Nephron (organoid): ENCODE results near the gene JMJD4.
A peak's percentile ranks its signal among the peaks of the same experiment; 100 is the strongest.

Experiments used
- H3K27ac Mint-ChIP-seq, 3 experiments: 2 replicates each; pipeline ENCODE4 v1.8.0; 2020; ENCODE audit warnings: mixed read lengths in 3 of 3, mild to moderate bottlenecking in 2 of 3, moderate library complexity in 1 of 3
- H3K27me3 Mint-ChIP-seq: 2 replicates; pipeline ENCODE4 v1.8.0; 2021; ENCODE audit warnings: low read depth, mild to moderate bottlenecking, moderate library complexity, mixed read lengths
- H3K36me3 Mint-ChIP-seq: 2 replicates; pipeline ENCODE4 v1.8.0; 2020; ENCODE audit warnings: low read depth, mixed read lengths
- H3K4me1 Mint-ChIP-seq: 2 replicates; pipeline ENCODE4 v1.8.0; 2020; ENCODE audit warnings: mixed read lengths
- H3K4me3 Mint-ChIP-seq, 3 experiments: 2 replicates each; pipeline ENCODE4 v1.8.0; 2020; ENCODE audit warnings: mild to moderate bottlenecking in 3 of 3, mixed read lengths in 3 of 3, moderate library complexity in 2 of 3
- H3K9me3 Mint-ChIP-seq: 2 replicates; pipeline ENCODE4 v1.8.0; 2020; ENCODE audit warnings: mixed read lengths
- TF ChIP-seq, protein P1 (sequence below), 3 experiments: fragments of 200-600 bp; sonication (generic); IDR thresholded peaks; one replicate each; pipeline ENCODE4 v1.5.0; 2021; ENCODE audit warnings: antibody characterized with exemption in 3 of 3; ENCODE audit not compliant: unreplicated experiment in 3 of 3

The JMJD4 gene

DNA sequence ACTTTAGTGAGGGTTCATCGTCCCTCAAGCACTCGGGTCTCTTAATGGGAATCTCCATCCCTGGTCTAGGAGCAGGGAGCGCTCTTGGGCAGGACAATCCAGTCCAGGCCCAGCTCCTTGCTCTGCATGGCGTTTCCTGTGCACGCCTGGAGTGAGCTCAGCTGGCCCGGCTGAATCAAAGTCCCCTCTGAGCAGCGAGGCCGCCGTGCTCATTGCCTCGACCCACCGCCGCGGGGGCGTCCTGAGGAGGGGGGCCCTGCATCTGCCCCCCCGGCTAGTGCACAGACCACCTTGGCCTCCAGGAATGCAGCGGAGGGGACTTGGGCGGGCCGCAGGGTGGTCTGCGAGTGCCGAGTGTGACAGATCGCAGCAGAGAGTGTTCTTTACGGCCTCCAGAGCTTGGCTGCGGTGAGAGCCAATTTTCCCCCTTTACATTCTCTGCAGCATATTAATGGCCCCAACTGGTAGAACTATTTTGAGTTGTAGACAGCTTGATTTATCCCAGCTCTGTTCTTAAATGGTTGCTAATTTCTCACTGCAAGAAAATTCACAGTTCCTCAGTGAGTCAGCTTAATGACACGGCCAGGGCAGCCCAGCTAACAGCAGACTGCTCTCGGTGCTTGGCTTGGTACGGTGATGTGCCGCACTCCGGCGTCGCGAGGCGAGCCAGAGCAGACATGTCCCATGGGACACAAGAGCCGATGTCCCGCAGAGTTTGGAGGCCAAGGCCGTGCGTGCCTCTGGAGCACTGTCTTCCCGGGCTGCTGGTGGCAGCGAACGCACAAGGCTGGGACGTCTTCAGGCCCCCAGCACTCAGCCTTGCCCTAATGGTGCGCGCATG, 39.9 kb upstream of the JMJD4 start:
- H3K4me3 Mint-ChIP-seq = peak overlapping the region; percentile 17 to 50 (median 40)
- TF ChIP-seq, protein P1, sequence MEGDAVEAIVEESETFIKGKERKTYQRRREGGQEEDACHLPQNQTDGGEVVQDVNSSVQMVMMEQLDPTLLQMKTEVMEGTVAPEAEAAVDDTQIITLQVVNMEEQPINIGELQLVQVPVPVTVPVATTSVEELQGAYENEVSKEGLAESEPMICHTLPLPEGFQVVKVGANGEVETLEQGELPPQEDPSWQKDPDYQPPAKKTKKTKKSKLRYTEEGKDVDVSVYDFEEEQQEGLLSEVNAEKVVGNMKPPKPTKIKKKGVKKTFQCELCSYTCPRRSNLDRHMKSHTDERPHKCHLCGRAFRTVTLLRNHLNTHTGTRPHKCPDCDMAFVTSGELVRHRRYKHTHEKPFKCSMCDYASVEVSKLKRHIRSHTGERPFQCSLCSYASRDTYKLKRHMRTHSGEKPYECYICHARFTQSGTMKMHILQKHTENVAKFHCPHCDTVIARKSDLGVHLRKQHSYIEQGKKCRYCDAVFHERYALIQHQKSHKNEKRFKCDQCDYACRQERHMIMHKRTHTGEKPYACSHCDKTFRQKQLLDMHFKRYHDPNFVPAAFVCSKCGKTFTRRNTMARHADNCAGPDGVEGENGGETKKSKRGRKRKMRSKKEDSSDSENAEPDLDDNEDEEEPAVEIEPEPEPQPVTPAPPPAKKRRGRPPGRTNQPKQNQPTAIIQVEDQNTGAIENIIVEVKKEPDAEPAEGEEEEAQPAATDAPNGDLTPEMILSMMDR (IDR thresholded peaks at IDR 0.05; ENCODE audit: unreplicated experiment in 3 of 3) = no peak
- peak overlapping the region; percentile 88 to 94 (median 88) for H3K27ac Mint-ChIP-seq
- H3K9me3 Mint-ChIP-seq = no peaks in the 10 kb centered on the region
- H3K27me3 Mint-ChIP-seq = no peaks in the 10 kb centered on the region
- H3K4me1 Mint-ChIP-seq = peaks cover 38% of the 10 kb centered on the region
- H3K36me3 Mint-ChIP-seq = peaks cover 14% of the 10 kb centered on the region

DNA sequence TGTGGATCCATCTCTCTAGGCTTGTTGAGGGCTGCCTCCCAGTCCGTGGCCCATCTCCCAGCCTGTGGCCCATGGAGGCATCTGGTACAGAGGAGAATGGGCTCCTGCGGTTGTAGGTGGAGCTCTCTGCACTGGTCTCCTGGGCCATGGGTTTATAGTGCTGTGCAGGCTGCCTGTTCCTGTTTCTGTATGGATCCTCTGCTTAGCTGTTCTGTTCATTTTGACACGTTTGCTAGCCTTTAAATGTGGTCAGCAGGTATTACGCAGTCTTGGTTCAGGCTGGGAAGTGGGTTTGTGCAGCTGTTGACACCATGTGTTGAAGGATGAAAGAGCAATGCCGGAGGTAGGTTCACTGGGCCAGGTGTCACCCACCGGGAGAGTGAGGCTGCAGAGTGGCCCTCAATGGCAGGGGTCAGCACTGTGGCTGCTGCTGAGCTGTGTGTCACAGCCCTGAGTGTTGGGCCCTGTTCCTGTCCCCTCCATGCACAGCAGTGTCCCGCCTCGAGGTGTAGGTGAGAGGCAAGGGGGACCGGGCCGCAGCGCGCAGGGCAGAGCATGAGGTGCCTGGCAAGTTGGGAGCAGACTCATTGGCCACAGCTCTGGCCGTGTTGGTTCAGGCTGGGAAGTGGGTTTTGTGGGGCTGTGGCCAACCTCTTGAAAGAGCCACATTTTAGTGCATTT, 39.1 kb upstream of the JMJD4 start:
- Mint-ChIP-seq H3K9me3 (no peaks in the 10 kb centered on the region), H3K27me3 (no peaks in the 10 kb centered on the region), H3K27ac (peak overlapping the region; percentile 88 to 94 (median 88)), H3K4me3 (no peak overlapping the region), H3K4me1 (peaks cover 38% of the 10 kb centered on the region), H3K36me3 (peaks cover 11% of the 10 kb centered on the region)
- TF ChIP-seq, protein P1 (IDR thresholded peaks at IDR 0.05; ENCODE audit: unreplicated experiment in 3 of 3) = no peak

DNA sequence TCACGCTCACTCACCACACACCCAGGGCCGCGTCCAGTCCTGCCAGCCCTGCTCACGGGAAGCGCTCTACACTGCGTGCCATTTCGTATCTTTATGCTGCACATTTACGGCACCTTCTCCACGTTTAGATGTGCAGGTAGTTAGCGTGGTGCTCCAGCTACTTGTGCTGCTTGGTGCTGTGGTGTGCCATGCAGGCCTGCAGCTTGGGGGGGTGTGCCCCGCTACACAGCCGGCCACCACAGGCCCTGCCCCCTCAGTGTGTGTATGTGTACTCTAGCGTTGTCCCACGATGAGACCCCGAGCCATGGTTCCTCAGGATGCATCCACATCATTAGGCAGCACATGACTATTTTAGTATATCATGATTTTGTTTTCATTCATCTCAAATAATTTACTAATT, 38.5 kb upstream of the JMJD4 start:
- peaks cover 38% of the 10 kb centered on the region for H3K4me1 Mint-ChIP-seq
- no peak overlapping the region for H3K4me3 Mint-ChIP-seq
- no peaks in the 10 kb centered on the region for H3K27me3 Mint-ChIP-seq
- H3K27ac Mint-ChIP-seq = no peak overlapping the region
- peaks cover 16% of the 10 kb centered on the region for H3K36me3 Mint-ChIP-seq
- TF ChIP-seq, protein P1 (IDR thresholded peaks at IDR 0.05; ENCODE audit: unreplicated experiment in 3 of 3) = no peak
- no peaks in the 10 kb centered on the region for H3K9me3 Mint-ChIP-seq

DNA sequence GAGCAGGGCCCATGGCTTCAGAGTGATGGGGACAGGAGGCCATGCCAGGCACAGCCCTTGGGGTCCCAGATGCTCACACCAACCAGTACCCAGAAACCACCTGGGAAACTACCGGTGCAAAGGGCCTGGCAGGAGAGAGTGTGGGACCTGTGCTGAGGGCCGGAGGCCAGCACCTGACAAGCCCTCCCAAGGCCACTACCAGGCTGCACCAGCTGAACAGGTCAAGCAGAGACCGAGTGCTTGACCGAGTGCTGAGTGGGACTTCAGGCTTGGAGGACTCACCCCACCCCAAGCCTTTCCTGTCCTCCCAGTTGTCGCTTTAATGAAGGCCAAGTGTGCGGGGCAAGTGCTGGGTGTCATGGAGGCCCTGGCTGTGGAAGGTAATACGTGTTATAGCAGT, 36.7 kb upstream of the JMJD4 start:
- peaks cover 32% of the 10 kb centered on the region for H3K4me1 Mint-ChIP-seq
- no peak overlapping the region for H3K27ac Mint-ChIP-seq
- peaks cover 34% of the 10 kb centered on the region for H3K36me3 Mint-ChIP-seq
- no peaks in the 10 kb centered on the region for H3K27me3 Mint-ChIP-seq
- no peaks in the 10 kb centered on the region for H3K9me3 Mint-ChIP-seq
- no peak overlapping the region for H3K4me3 Mint-ChIP-seq
- TF ChIP-seq, protein P1 (IDR thresholded peaks at IDR 0.05; ENCODE audit: unreplicated experiment in 3 of 3) = no peak

DNA sequence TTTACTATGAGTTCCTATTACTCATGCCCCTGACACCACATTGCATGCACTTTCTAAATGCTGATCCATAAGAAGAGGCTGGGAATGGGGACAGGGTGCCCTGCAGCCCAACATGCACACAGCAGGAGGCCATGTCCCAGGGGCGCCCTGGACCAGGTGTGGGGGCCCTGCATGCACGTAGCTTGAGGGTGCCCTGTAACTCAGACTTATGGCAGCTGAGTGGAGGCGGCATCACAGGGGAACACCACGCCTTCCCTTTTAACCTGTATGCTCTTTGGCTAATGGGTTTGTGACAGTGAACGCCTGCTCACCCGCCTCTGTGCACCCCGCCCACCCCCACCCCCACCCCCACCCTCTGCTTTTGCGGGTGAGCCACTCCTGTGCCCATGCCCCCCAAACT, 36.2 kb upstream of the JMJD4 start:
- Mint-ChIP-seq H3K9me3 (no peaks in the 10 kb centered on the region), H3K27me3 (no peaks in the 10 kb centered on the region), H3K4me1 (peaks cover 28% of the 10 kb centered on the region), H3K4me3 (no peak overlapping the region), H3K27ac (no peak overlapping the region), H3K36me3 (peaks cover 37% of the 10 kb centered on the region)
- TF ChIP-seq, protein P1 (IDR thresholded peaks at IDR 0.05; ENCODE audit: unreplicated experiment in 3 of 3) = no peak
